Right lobe of liver (tissue), 4 donors: ENCODE results near the gene KIF1A.

Source experiments
- POLR2A ChIP-seq: fragments of 450-650 bp; IDR thresholded peaks from one replicate; pipeline ENCODE4 v1.6.1; 2017; ENCODE audit warnings: antibody characterized with exemption, mild to moderate bottlenecking
- TF ChIP-seq, protein P1 (sequence below), 4 donors: fragments of 200-600 bp in 3 of 4; fragments of 450-650 bp in 1 of 4; IDR thresholded peaks; one replicate each; pipeline versions ENCODE4 v1.5.1 to v1.8.0; 2016 to 2022; ENCODE audit warnings: antibody characterized with exemption in 4 of 4, mild to moderate bottlenecking in 2 of 4
- donor health status: DM: no; HTN: no; CAD: no.
- donor health status: DM: no; HTN: no; CAD: no.
- donor health status: DM: no; HTN: yes; CAD: no.

DNA sequence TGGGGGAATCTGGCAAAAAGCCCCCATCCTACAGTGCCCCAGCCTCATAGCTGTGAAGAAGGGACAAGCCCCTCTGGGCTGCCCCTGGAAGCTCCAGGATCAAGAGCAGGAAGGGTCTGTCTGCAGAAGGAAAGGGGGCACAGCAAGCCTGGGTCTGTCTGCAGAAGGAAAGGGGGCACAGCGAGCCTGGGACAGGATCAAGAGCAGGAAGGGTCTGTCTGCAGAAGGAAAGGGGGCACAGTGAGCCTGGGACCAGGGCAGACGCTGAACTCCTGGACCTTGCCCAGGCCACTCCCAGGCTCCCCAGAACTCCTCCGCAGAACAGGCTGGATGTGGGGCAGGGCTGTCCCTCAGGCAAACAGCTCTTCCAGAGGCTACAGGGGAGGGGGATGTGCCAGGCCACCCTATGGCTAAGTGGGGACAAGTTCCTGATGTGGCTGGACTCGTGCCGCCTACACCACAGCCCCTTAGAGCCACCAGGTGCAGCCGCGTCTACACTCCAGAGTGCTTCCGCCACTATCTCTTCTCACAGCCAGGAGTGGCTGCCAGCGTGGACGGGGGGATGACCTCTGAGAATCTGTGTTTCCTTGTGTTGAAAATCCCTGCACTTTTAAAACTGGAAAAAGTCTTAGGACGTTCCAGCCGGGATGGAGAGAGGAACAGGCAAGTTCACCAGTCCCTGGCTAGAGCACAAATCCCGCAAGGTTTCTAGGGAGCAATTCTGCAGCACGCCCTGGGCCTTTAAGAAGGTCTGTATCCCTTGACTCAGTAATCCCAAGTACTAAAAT is 20.8 kb downstream of the KIF1A start:
- TF ChIP-seq, protein P1, sequence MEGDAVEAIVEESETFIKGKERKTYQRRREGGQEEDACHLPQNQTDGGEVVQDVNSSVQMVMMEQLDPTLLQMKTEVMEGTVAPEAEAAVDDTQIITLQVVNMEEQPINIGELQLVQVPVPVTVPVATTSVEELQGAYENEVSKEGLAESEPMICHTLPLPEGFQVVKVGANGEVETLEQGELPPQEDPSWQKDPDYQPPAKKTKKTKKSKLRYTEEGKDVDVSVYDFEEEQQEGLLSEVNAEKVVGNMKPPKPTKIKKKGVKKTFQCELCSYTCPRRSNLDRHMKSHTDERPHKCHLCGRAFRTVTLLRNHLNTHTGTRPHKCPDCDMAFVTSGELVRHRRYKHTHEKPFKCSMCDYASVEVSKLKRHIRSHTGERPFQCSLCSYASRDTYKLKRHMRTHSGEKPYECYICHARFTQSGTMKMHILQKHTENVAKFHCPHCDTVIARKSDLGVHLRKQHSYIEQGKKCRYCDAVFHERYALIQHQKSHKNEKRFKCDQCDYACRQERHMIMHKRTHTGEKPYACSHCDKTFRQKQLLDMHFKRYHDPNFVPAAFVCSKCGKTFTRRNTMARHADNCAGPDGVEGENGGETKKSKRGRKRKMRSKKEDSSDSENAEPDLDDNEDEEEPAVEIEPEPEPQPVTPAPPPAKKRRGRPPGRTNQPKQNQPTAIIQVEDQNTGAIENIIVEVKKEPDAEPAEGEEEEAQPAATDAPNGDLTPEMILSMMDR (IDR thresholded peaks at IDR 0.05) = no peak
- no peak for TF ChIP-seq POLR2A
